ENCODE results near the gene KANSL3.

- TF ChIP-seq POLR2A (IDR thresholded peaks at IDR 0.05; ENCODE audit: low read length) (no peak), GATA1 (IDR thresholded peaks at IDR 0.05; ENCODE audit: low read depth, low read length) (no peak)
These were observed 89.3 kb downstream of the KANSL3 start for GRCh38 chr2:96548558-96549465.

All from erythroblast (primary cell).